Keratinocyte (primary cell): ENCODE measurements around the gene PRXL2A. TPM values are rescaled to one million over a fixed set of nuclear protein-coding genes. Genes with fewer than 3 reads are reported as not detected.

Experiments used
- DNase-seq: peaks from one replicate; pipeline ENCODE4 v3.0.0-alpha.2; 2011; ENCODE audit warnings: low read depth, missing footprints, low spot score
- FAIRE-seq: peaks from 2 replicates; lab custom pipeline; 2011; peaks lifted over from hg19 to GRCh38; lab: Jason Lieb, UNC
- H2AFZ ChIP-seq: 2 replicates; pipeline ENCODE4 v1.6.0; 2012; ENCODE audit warnings: low read length, control low read depth, inconsistent platforms; ENCODE audit not compliant: control insufficient read depth
- H3K27ac ChIP-seq: 2 replicates; pipeline ENCODE4 v1.5.1; 2011; ENCODE audit warnings: low read length; ENCODE audit not compliant: control insufficient read depth, insufficient read depth
- H3K27me3 ChIP-seq: 3 replicates; pipeline ENCODE4 v1.6.0; 2011; ENCODE audit warnings: low read length; ENCODE audit not compliant: control insufficient read depth, insufficient read depth; ENCODE audit errors: extremely low read depth
- H3K36me3 ChIP-seq, 2 experiments: 2 replicates in 1 of 2; 3 replicates in 1 of 2; pipeline ENCODE4 v1.5.1; 2011; ENCODE audit warnings: low read length in 2 of 2, mild to moderate bottlenecking in 1 of 2; ENCODE audit not compliant: control insufficient read depth in 2 of 2, insufficient read depth in 2 of 2; ENCODE audit errors: extremely low read depth in 1 of 2
- H3K4me1 ChIP-seq: 3 replicates; pipeline ENCODE4 v1.5.1; 2011; ENCODE audit warnings: low read length; ENCODE audit not compliant: control insufficient read depth, insufficient read depth; ENCODE audit errors: extremely low read depth
- H3K4me2 ChIP-seq: 3 replicates; pipeline ENCODE4 v1.6.0; 2011; ENCODE audit warnings: low read depth, low read length; ENCODE audit not compliant: control insufficient read depth, insufficient read depth; ENCODE audit errors: extremely low read depth
- H3K4me3 ChIP-seq, 3 experiments: fragments of 200-600 bp in 1 of 3; sonication (generic) in 1 of 3; 2 replicates in 2 of 3; 3 replicates in 1 of 3; pipeline ENCODE4 v1.5.1; 2011 to 2016; ENCODE audit warnings: low read length in 3 of 3, mild to moderate bottlenecking in 3 of 3, control low read depth in 2 of 3, inconsistent platforms in 1 of 3, low read depth in 1 of 3, mixed read lengths in 1 of 3, mixed run types in 1 of 3, moderate library complexity in 1 of 3; ENCODE audit not compliant: control insufficient read depth in 2 of 3, insufficient read depth in 2 of 3; ENCODE audit errors: extremely low read depth in 1 of 3
- H3K79me2 ChIP-seq: 2 replicates; pipeline ENCODE4 v1.6.0; 2012; ENCODE audit warnings: low read length; ENCODE audit not compliant: control insufficient read depth, insufficient read depth
- H3K9ac ChIP-seq: 3 replicates; pipeline ENCODE4 v1.6.0; 2011; ENCODE audit warnings: low read length; ENCODE audit not compliant: control insufficient read depth, insufficient read depth; ENCODE audit errors: extremely low read depth
- H3K9me1 ChIP-seq: 3 replicates; pipeline ENCODE4 v1.6.0; 2011; ENCODE audit warnings: low read length; ENCODE audit not compliant: control insufficient read depth, insufficient read depth; ENCODE audit errors: extremely low read depth
- H3K9me3 ChIP-seq: 2 replicates; pipeline ENCODE4 v1.5.1; 2012; ENCODE audit warnings: low read depth, low read length; ENCODE audit not compliant: control insufficient read depth
- H4K20me1 ChIP-seq: 3 replicates; pipeline ENCODE4 v1.6.0; 2011; ENCODE audit warnings: low read length; ENCODE audit not compliant: control insufficient read depth, insufficient read depth; ENCODE audit errors: extremely low read depth
- EZH2 ChIP-seq: IDR thresholded peaks from one replicate; pipeline ENCODE4 v1.6.1; 2012; ENCODE audit warnings: inconsistent platforms, mild to moderate bottlenecking, low read length, moderate library complexity
- dilution Hi-C: fragments of 300-500 bp; cut with MboI; formaldehyde crosslinking; loops from one replicate; pipeline ENCODE4 v1.7.0; 2020; ENCODE audit warnings: low sequenced_read_pairs; ENCODE audit not compliant: extremely low pct_ligation_motif_present
- polyA plus RNA-seq, 5 experiments: library from polyadenylated mRNA; depleted of rRNA in 3 of 5; stranded (reverse) in 3 of 5; stranded (forward) in 1 of 5; unstranded in 1 of 5; fragments of >200 nt; gene quantifications; 1 replicate in 1 of 5; 2 replicates in 3 of 5; 3 replicates in 1 of 5; pipeline versions ENCODE4 v1.2.1 to v1.2.3, GENCODE V29; 2011 to 2012; ENCODE audit warnings: missing spikeins in 2 of 5, low read depth in 1 of 5, low replicate concordance in 1 of 5
- TF ChIP-seq, protein P1 (sequence below), 3 experiments: IDR thresholded peaks in 1 of 3; conservative IDR thresholded peaks in 1 of 3; optimal IDR thresholded peaks in 1 of 3; 2 replicates in 2 of 3; 3 replicates in 1 of 3; pipeline versions ENCODE3 to v1.5.1; 2011; ENCODE audit warnings: low read length in 3 of 3, mild to moderate bottlenecking in 3 of 3, moderate library complexity in 2 of 3, control low read depth in 1 of 3, inconsistent platforms in 1 of 3; ENCODE audit not compliant: insufficient read depth in 2 of 3; ENCODE audit errors: extremely low read depth in 1 of 3

The PRXL2A gene
- polyA plus RNA-seq, 1 donor (not counting 4 experiments of a cell fraction or from before 2014, with no cell fraction given): 71.6 TPM

DNA sequence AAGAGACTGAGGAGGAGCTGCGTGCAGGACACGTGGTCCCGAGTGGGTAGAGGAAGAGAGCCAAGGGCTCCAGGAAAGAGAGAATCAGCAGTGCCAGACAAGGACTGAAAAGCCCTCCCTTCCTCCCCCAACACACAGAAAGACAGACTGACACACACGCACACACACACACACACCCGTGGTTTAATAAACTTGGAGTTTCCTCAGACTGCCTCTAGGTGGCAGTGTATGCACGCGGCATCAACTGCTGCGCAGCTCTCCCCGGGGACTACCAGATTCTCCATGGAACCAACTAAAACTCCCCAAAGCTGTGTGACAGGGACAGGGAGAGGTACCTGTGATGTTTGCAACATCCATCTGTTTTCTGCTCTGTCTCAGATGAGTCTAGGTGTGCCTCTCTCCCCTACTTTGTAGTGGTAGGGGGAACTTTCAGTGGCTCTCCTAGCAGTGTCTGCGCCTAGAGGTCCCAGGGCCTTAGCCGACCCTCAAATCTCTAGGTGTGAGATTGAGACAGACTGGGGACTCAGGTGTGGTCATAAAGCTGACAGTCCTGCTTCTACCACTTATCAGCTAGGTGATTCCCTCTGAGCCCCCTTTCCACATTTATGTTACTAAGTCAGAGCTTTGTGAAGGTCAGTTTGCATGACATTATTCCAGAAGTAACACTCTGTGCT is 36.4 kb downstream of the PRXL2A start:
- no peaks in the 10 kb centered on the region for H4K20me1 ChIP-seq
- no peaks in the 10 kb centered on the region for H3K36me3 ChIP-seq
- DNase-seq (no peak), FAIRE-seq (no peak)
- H3K4me3 ChIP-seq: no peak overlapping the region
- no peak overlapping the region for H3K9ac ChIP-seq
- peak overlapping the region; percentile 26 for H2AFZ ChIP-seq
- H3K4me1 ChIP-seq: peaks cover 11% of the 10 kb centered on the region
- no peak overlapping the region for H3K4me2 ChIP-seq
- no peaks in the 10 kb centered on the region for H3K79me2 ChIP-seq
- H3K9me1 ChIP-seq: no peaks in the 10 kb centered on the region
- TF ChIP-seq, protein P1, sequence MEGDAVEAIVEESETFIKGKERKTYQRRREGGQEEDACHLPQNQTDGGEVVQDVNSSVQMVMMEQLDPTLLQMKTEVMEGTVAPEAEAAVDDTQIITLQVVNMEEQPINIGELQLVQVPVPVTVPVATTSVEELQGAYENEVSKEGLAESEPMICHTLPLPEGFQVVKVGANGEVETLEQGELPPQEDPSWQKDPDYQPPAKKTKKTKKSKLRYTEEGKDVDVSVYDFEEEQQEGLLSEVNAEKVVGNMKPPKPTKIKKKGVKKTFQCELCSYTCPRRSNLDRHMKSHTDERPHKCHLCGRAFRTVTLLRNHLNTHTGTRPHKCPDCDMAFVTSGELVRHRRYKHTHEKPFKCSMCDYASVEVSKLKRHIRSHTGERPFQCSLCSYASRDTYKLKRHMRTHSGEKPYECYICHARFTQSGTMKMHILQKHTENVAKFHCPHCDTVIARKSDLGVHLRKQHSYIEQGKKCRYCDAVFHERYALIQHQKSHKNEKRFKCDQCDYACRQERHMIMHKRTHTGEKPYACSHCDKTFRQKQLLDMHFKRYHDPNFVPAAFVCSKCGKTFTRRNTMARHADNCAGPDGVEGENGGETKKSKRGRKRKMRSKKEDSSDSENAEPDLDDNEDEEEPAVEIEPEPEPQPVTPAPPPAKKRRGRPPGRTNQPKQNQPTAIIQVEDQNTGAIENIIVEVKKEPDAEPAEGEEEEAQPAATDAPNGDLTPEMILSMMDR (optimal IDR thresholded peaks at IDR 0.05 in 1 of 3, IDR thresholded peaks at IDR 0.05 in 1 of 3, conservative IDR thresholded peaks at IDR 0.05 in 1 of 3; ENCODE audit: extremely low read depth in 1 of 3, insufficient read depth in 2 of 3, low read length in 3 of 3): peak; percentile 93 to 96 (median 93)
- TF ChIP-seq EZH2: no peak
- no peaks in the 10 kb centered on the region for H3K9me3 ChIP-seq
- dilution Hi-C loops: no loop called here
- H3K27ac ChIP-seq: no peak overlapping the region
- no peaks in the 10 kb centered on the region for H3K27me3 ChIP-seq

- Histone ChIP-seq H3K4me2 (no peak overlapping the region), H3K36me3 (no peaks in the 10 kb centered on the region), H3K27me3 (no peaks in the 10 kb centered on the region), H2AFZ (no peak overlapping the region), H3K79me2 (no peaks in the 10 kb centered on the region), H4K20me1 (no peaks in the 10 kb centered on the region), H3K27ac (no peak overlapping the region), H3K4me1 (peaks cover 12% of the 10 kb centered on the region), H3K9ac (no peak overlapping the region), H3K9me3 (peaks cover 2% of the 10 kb centered on the region), H3K9me1 (no peaks in the 10 kb centered on the region), H3K4me3 (no peak overlapping the region)
- TF ChIP-seq, protein P1 (optimal IDR thresholded peaks at IDR 0.05 in 1 of 3, IDR thresholded peaks at IDR 0.05 in 1 of 3, conservative IDR thresholded peaks at IDR 0.05 in 1 of 3; ENCODE audit: extremely low read depth in 1 of 3, insufficient read depth in 2 of 3, low read length in 3 of 3): no peak
- no peak for TF ChIP-seq EZH2
- dilution Hi-C loops: no loop called here
- no peak for FAIRE-seq
- no peak for DNase-seq
Measured at GRCh38 chr10:80447436-80448190, 39.3 kb downstream of the PRXL2A start.
